GM12865 (cell line): ENCODE data around the gene SEMA3C.

Source experiments
- DNase-seq: peaks from one replicate; pipeline ENCODE4 v3.0.0; 2010; ENCODE audit warnings: low read depth
- H3K4me3 ChIP-seq: 2 replicates; pipeline ENCODE4 v1.5.1; 2011; ENCODE audit warnings: mild to moderate bottlenecking, low read depth, low read length, control low read depth
- TF ChIP-seq, protein P1 (sequence below): IDR thresholded peaks from 2 replicates; pipeline ENCODE4 v1.5.1; 2011; ENCODE audit warnings: low read length, control low read depth, low read depth, inconsistent platforms; ENCODE audit not compliant: insufficient read depth; ENCODE audit errors: missing control alignments

The SEMA3C gene

DNA sequence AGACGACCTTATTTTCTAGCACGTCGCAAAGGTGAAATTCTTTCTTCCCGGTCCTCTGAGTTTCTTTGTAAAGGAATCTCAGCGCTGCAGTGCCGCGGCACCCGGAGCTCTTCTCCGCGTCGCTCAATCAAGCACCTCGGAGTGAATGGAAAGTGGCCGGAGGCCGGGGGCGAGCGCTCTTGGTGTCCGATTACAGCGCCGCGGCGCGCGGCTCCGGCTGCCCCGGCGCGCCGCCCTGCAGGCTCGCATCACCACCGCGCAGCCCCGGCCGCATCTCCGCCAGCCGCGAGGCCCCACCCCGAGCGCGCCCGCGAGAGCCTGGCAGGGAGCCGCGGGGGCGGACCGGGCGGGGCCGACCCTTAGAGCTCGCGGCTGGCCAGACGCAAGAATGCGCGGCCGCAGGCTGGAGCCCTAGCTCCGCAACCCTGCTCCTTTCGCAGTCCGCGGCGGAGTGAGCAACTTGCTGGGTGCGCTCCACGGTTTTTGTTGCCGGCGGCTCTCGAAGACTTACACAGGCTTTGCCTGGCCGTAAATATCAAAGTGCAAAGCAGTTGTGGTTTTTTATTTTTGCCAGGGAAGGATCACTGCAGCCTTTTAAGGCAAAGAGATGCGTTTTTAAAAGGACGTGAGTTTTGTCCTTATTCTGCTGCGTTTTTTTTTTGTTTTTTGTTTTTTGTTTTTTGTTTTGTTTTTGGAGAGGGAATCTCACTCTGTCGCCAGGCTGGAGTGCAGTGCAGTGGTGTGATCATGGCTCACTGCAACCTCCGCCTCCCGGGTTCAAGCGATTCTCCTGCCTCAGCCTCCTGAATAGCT is at the start of gene SEMA3C:
Gene SEMA3C (minus strand): TSS at position 143 of the 813 bp plus-strand sequence. CDS start 2,270 bp downstream, outside the sequence.
- TF ChIP-seq, protein P1, sequence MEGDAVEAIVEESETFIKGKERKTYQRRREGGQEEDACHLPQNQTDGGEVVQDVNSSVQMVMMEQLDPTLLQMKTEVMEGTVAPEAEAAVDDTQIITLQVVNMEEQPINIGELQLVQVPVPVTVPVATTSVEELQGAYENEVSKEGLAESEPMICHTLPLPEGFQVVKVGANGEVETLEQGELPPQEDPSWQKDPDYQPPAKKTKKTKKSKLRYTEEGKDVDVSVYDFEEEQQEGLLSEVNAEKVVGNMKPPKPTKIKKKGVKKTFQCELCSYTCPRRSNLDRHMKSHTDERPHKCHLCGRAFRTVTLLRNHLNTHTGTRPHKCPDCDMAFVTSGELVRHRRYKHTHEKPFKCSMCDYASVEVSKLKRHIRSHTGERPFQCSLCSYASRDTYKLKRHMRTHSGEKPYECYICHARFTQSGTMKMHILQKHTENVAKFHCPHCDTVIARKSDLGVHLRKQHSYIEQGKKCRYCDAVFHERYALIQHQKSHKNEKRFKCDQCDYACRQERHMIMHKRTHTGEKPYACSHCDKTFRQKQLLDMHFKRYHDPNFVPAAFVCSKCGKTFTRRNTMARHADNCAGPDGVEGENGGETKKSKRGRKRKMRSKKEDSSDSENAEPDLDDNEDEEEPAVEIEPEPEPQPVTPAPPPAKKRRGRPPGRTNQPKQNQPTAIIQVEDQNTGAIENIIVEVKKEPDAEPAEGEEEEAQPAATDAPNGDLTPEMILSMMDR: no peak
- DNase-seq: no peak
- H3K4me3 ChIP-seq: no peak within 1 kb of the TSS

DNA sequence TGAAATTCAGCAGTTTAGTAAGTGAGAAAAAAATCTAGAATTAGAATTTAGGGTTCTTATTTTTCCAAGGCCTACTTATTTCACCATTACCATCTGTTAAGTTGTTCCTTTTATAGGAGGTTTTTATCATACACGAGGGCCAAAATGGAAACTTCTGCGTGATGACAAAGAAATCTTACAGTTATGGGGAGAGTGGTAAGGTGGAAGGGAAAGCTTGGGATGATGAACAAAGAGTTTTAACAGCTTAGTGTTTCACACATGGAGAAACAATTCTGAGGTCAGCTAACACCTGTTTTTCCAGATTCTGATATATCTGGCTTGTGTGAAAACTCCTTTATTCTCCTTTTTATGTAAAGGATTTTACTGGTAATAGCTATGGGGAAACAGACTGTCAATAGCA is 49.8 kb upstream of the SEMA3C start:
- TF ChIP-seq, protein P1: no peak
- no peak overlapping the region for H3K4me3 ChIP-seq
- DNase-seq: no peak

DNA sequence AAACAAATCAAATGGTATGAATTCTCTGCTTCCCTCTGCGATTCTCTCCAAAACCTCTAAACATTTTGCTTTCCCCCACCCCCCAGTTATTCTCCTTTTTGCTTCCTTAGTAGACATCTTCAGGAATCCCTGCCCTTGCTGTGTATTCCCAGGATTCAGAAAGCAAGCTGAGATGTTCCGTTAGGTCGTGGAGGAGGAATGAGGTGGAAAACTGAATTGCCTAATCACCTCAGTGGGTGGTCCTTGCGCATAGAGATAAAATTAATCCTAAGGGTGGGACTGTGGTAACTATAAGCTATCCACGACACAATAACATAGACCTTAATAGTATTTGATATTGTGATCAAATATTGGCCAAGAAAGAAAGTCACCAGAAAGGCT is 49.1 kb upstream of the SEMA3C start:
- TF ChIP-seq, protein P1: no peak
- H3K4me3 ChIP-seq: no peak overlapping the region
- no peak for DNase-seq

DNA sequence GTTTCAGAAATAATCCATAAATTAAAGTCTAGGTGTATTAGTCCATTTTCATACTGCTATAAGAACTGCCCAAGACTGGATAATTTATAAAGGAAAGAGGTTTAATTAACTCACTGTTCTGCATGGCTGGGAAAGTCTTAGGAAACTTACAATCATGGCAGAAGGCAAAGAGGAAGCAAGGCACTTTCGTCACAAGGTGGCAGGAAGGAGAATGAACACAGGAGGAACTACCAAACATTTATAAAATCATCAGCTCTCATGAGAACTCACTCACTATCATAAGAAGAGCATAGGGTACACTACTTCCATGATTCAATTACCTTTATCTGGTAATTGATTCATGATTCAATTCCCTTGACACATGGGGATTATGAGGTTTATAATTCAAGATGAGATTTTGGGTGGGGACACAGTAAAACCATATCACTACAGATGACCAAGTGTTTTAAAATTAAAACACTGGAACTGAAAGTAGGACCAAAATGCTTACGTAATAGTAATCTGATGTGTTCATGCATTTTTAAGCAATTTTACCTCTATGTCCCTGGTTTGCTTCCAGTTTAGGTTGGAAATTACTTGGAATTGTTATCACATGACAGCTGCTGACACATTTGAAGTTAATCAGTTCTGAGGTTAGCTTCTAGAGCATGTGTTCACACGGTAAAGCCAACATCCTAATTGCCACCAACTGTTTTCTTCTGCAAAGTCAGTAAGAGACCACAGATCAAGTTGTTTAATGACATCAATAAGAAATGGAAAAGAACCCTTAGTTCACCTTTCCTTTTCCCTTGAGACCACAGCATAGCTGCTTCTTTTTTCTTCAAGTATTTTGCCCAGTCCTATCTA is 48.4 kb upstream of the SEMA3C start:
- TF ChIP-seq, protein P1: no peak
- no peak for DNase-seq

DNA sequence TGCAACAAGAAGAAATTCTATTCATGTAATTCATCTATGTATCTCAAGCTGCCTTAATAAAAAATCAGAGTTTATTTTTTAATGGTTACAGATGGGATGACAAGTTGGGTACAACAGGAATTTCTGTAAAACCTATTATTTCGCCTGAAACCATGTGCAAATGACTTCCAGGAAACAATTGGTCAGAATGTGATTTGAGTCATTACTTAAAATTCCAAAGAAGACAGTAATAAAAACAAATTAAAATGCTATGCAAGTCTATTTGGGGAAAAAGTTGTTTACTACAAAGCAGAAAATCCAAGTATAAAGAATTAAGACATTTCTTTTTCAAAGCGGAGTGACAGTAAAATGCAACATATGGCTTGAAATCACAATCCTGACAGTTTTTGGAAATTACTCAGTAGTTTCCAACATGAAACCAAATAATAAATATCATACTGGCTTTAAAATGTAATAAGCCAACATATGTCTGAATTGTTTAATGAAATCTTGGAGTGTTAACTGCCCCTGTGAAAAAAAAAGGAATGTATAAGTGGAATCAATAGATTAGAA is 41.5 kb upstream of the SEMA3C start:
- TF ChIP-seq, protein P1: no peak
- DNase-seq: no peak

More for the DNA sequence above, 48.4 kb upstream of the SEMA3C start:
- H3K4me3 ChIP-seq: no peak overlapping the region

DNA sequence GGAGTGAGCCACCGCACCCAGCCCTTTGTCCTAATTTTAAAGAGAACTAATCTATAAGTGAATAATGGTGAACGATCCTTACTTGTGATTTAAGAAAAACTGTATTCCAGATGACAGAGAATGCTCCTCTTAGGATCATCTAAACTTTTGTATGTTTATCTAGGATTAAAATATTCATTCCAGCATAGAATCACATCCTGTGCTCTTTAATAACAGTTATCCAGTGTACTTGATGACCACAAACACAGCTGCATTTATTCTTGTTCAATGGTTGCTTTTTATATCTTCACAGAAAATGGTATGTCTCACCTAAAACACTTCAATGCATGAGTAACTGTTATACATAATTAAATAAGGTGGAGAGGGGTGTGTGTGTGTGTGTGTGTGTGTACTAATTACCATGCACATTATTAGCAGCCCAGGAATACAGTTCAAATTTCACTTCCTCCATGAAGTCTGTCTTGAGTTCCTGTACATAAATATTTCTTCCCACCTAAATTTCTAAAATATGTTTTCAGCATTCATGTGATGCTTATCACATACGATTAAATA is 38.5 kb upstream of the SEMA3C start:
- DNase-seq: no peak
- TF ChIP-seq, protein P1: no peak
- no peak overlapping the region for H3K4me3 ChIP-seq

More for the DNA sequence above, 41.5 kb upstream of the SEMA3C start:
- H3K4me3 ChIP-seq: no peak overlapping the region
